ENCODE data around the gene BCL2.

The BCL2 gene

GRCh38 chr18:63240531-63241316 lies 78.8 kb downstream of the BCL2 start:
- TF ChIP-seq EGR1 (IDR thresholded peaks at IDR 0.05) = no peak
- no peak for TF ChIP-seq RAD21 (IDR thresholded peaks at IDR 0.05; ENCODE audit: low read depth)
- no peak for TF ChIP-seq YY1 (IDR thresholded peaks at IDR 0.05; ENCODE audit: low read depth)
- no peak for TF ChIP-seq TAF1 (IDR thresholded peaks at IDR 0.05; ENCODE audit: low read depth)
- no peak for TF ChIP-seq CEBPB (IDR thresholded peaks at IDR 0.05)
- no peak for TF ChIP-seq NFIC (IDR thresholded peaks at IDR 0.05)
- no peak for TF ChIP-seq EP300 (IDR thresholded peaks at IDR 0.05; ENCODE audit: borderline replicate concordance)
- no peak for TF ChIP-seq REST (IDR thresholded peaks at IDR 0.05; ENCODE audit: low read depth)
- TF ChIP-seq CREB1 (IDR thresholded peaks at IDR 0.05; ENCODE audit: low read depth) = no peak
- no peak for TF ChIP-seq FOXM1 (IDR thresholded peaks at IDR 0.05; ENCODE audit: borderline replicate concordance, low read depth)

GRCh38 chr18:63238693-63239075 lies 80.9 kb downstream of the BCL2 start:
- TF ChIP-seq CEBPB (IDR thresholded peaks at IDR 0.05) (no peak), TEAD4 (IDR thresholded peaks at IDR 0.05) (no peak), FOXM1 (IDR thresholded peaks at IDR 0.05; ENCODE audit: borderline replicate concordance, low read depth) (no peak), EGR1 (IDR thresholded peaks at IDR 0.05) (no peak), RAD21 (IDR thresholded peaks at IDR 0.05; ENCODE audit: low read depth) (no peak; the same call in 1 of the 2 replicates), ZBTB7A (IDR thresholded peaks at IDR 0.05; ENCODE audit: low read depth) (no peak), EP300 (IDR thresholded peaks at IDR 0.05; ENCODE audit: borderline replicate concordance) (no peak), CREB1 (IDR thresholded peaks at IDR 0.05; ENCODE audit: low read depth) (no peak), USF1 (IDR thresholded peaks at IDR 0.05) (no peak), REST (IDR thresholded peaks at IDR 0.05; ENCODE audit: low read depth) (no peak), NFIC (IDR thresholded peaks at IDR 0.05) (no peak), YY1 (IDR thresholded peaks at IDR 0.05; ENCODE audit: low read depth) (no peak), TCF12 (IDR thresholded peaks at IDR 0.05; ENCODE audit: low read depth) (no peak), MAX (IDR thresholded peaks at IDR 0.05) (no peak), TAF1 (IDR thresholded peaks at IDR 0.05; ENCODE audit: low read depth) (no peak)

- 0 out of 2 replicates have a peak, but pooled peaks have one; percentile 6 for TF ChIP-seq EGR1 (IDR thresholded peaks at IDR 0.05)
- peak; percentile 99 for TF ChIP-seq TEAD4 (IDR thresholded peaks at IDR 0.05)
- TF ChIP-seq TCF12 (IDR thresholded peaks at IDR 0.05; ENCODE audit: low read depth) = peak; percentile 64; the same call in 1 of the 2 replicates
- peak; percentile 77 for TF ChIP-seq NFIC (IDR thresholded peaks at IDR 0.05)
- peak; percentile 50; the same call in 1 of the 2 replicates for TF ChIP-seq FOXM1 (IDR thresholded peaks at IDR 0.05; ENCODE audit: borderline replicate concordance, low read depth)
- no peak for TF ChIP-seq USF1 (IDR thresholded peaks at IDR 0.05)
- TF ChIP-seq RAD21 (IDR thresholded peaks at IDR 0.05; ENCODE audit: low read depth) = no peak; the same call in 1 of the 2 replicates
- TF ChIP-seq CEBPB (IDR thresholded peaks at IDR 0.05) = no peak
- no peak for TF ChIP-seq ZBTB7A (IDR thresholded peaks at IDR 0.05; ENCODE audit: low read depth)
- peak; percentile 68; the same call in 1 of the 2 replicates for TF ChIP-seq EP300 (IDR thresholded peaks at IDR 0.05; ENCODE audit: borderline replicate concordance)
- TF ChIP-seq MAX (IDR thresholded peaks at IDR 0.05) = no peak; the same call in 1 of the 2 replicates
Observed at GRCh38 chr18:63237881-63238692, 81.5 kb downstream of the BCL2 start.

GRCh38 chr18:63236921-63237846 lies 82.4 kb downstream of the BCL2 start:
- no peak for TF ChIP-seq TAF1 (IDR thresholded peaks at IDR 0.05; ENCODE audit: low read depth)
- TF ChIP-seq EP300 (IDR thresholded peaks at IDR 0.05; ENCODE audit: borderline replicate concordance) = no peak
- TF ChIP-seq MAX (IDR thresholded peaks at IDR 0.05) = no peak
- peak; percentile 42; the same call in 1 of the 2 replicates for TF ChIP-seq CEBPB (IDR thresholded peaks at IDR 0.05)
- no peak for TF ChIP-seq USF1 (IDR thresholded peaks at IDR 0.05)
- no peak for TF ChIP-seq TCF12 (IDR thresholded peaks at IDR 0.05; ENCODE audit: low read depth)
- no peak for TF ChIP-seq NFIC (IDR thresholded peaks at IDR 0.05)

Data from Ishikawa (cell line).